ENCODE measurements around the gene ULK4. TPM values are rescaled to one million over a fixed set of nuclear protein-coding genes. Genes with fewer than 3 reads are reported as not detected.

Gene ULK4
- polyA plus RNA-seq, 1 experiment = 1.6 TPM

GRCh38 chr3:41277790-41278465 lies 684.0 kb downstream of the ULK4 start:
- no peaks in the 10 kb centered on the region for H3K27me3 ChIP-seq (ENCODE audit: control insufficient read depth, insufficient read depth, low read length)
- no peak for DNase-seq (ENCODE audit: low read depth)
- H3K36me3 ChIP-seq (ENCODE audit: control insufficient read depth, insufficient read depth, low read length) = no peaks in the 10 kb centered on the region
- no peak for TF ChIP-seq CTCF (IDR thresholded peaks at IDR 0.05; ENCODE audit: insufficient read depth, low read depth, low read length)
- ChIA-PET POLR2A (no interaction called here), CTCF (no interaction called here)
- H3K4me3 ChIP-seq (ENCODE audit: low read depth, low read length) = no peak overlapping the region

GRCh38 chr3:41276191-41276590 lies 685.7 kb downstream of the ULK4 start:
- Histone ChIP-seq H3K36me3 (ENCODE audit: control insufficient read depth, insufficient read depth, low read length) (no peaks in the 10 kb centered on the region), H3K27me3 (ENCODE audit: control insufficient read depth, insufficient read depth, low read length) (no peaks in the 10 kb centered on the region), H3K4me3 (ENCODE audit: low read depth, low read length) (no peak overlapping the region)
- CTCF ChIA-PET = no interaction called here
- no peak for DNase-seq (ENCODE audit: low read depth)
- no peak for TF ChIP-seq CTCF (IDR thresholded peaks at IDR 0.05; ENCODE audit: insufficient read depth, low read depth, low read length)
- POLR2A ChIA-PET = no interaction called here

- TF ChIP-seq CTCF (IDR thresholded peaks at IDR 0.05; ENCODE audit: insufficient read depth, low read depth, low read length) = no peak
- peak; percentile 39 for DNase-seq (ENCODE audit: low read depth)
- CTCF ChIA-PET = interaction anchor here (0.8 kb wide), 1 partner anchor 55 kb away, joined by 3 read pairs; no protein-coding TSS in a partner anchor
Measured at GRCh38 chr3:41274944-41275668, 686.8 kb downstream of the ULK4 start.

GRCh38 chr3:41272667-41273066 lies 689.2 kb downstream of the ULK4 start:
- Histone ChIP-seq H3K4me3 (ENCODE audit: low read depth, low read length) (no peak overlapping the region), H3K27me3 (ENCODE audit: control insufficient read depth, insufficient read depth, low read length) (no peaks in the 10 kb centered on the region), H3K36me3 (ENCODE audit: control insufficient read depth, insufficient read depth, low read length) (no peaks in the 10 kb centered on the region)
- ChIA-PET CTCF (interaction anchor here (0.5 kb wide), 1 partner anchor 27 kb away, joined by 3 read pairs; no protein-coding TSS in a partner anchor), POLR2A (no interaction called here)
- DNase-seq (ENCODE audit: low read depth) = no peak
- TF ChIP-seq CTCF (IDR thresholded peaks at IDR 0.05; ENCODE audit: insufficient read depth, low read depth, low read length) = no peak

More at GRCh38 chr3:41274944-41275668, 686.8 kb downstream of the ULK4 start:
- H3K4me3 ChIP-seq (ENCODE audit: low read depth, low read length) = no peak overlapping the region
- POLR2A ChIA-PET = no interaction called here
- no peaks in the 10 kb centered on the region for H3K36me3 ChIP-seq (ENCODE audit: control insufficient read depth, insufficient read depth, low read length)
- H3K27me3 ChIP-seq (ENCODE audit: control insufficient read depth, insufficient read depth, low read length) = no peaks in the 10 kb centered on the region

GRCh38 chr3:41267975-41268640 lies 693.8 kb downstream of the ULK4 start:
- no peak for TF ChIP-seq CTCF (IDR thresholded peaks at IDR 0.05; ENCODE audit: insufficient read depth, low read depth, low read length)
- peak; percentile 65 for DNase-seq (ENCODE audit: low read depth)
- Histone ChIP-seq H3K27me3 (ENCODE audit: control insufficient read depth, insufficient read depth, low read length) (no peaks in the 10 kb centered on the region), H3K4me3 (ENCODE audit: low read depth, low read length) (no peak overlapping the region), H3K36me3 (ENCODE audit: control insufficient read depth, insufficient read depth, low read length) (no peaks in the 10 kb centered on the region)
- CTCF ChIA-PET = no interaction called here
- POLR2A ChIA-PET = no interaction called here

Data from BJ (cell line).